Ishikawa (cell line): ENCODE data around the gene ACOT12.

Experiments
- EP300 ChIP-seq: IDR thresholded peaks from 2 replicates; pipeline ENCODE4 v1.6.1; 2012; ENCODE audit warnings: borderline replicate concordance
- NFIC ChIP-seq: IDR thresholded peaks from 2 replicates; pipeline ENCODE4 v1.6.1; 2012
- TAF1 ChIP-seq: IDR thresholded peaks from 2 replicates; pipeline ENCODE4 v1.6.1; 2012; ENCODE audit warnings: low read depth, mild to moderate bottlenecking
- TCF12 ChIP-seq: IDR thresholded peaks from 2 replicates; pipeline ENCODE4 v1.6.1; 2012; ENCODE audit warnings: low read depth
- YY1 ChIP-seq: IDR thresholded peaks from 2 replicates; pipeline ENCODE4 v1.6.1; 2012; ENCODE audit warnings: low read depth
- TF ChIP-seq, protein P1 (sequence below): IDR thresholded peaks from 2 replicates; pipeline ENCODE4 v1.6.1; 2012
- TF ChIP-seq, protein P2 (sequence below): IDR thresholded peaks from 2 replicates; pipeline ENCODE4 v1.6.1; 2012; ENCODE audit warnings: low read depth, mild to moderate bottlenecking

DNA sequence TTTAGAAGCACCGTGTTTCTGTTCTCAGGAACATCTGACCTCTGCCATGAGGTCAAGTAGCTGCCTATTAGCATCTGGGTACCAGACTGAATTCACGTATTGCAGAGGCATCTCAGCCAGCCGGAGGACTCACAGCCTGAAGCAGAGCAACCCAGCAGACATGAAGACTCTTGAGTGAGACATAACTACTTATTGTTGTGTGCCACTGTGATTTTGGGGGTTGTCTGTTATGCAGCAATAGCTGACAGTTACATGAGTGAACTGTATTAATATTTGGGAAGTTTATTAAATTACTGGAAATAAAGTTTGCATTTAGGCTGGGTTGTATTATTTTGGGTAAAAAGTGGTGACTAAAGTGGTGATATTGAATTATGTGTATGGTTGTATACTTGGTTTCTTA lies 1.3 kb upstream of the ACOT12 start:
- TF ChIP-seq, protein P1, sequence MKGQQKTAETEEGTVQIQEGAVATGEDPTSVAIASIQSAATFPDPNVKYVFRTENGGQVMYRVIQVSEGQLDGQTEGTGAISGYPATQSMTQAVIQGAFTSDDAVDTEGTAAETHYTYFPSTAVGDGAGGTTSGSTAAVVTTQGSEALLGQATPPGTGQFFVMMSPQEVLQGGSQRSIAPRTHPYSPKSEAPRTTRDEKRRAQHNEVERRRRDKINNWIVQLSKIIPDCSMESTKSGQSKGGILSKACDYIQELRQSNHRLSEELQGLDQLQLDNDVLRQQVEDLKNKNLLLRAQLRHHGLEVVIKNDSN, result no peak
- TF ChIP-seq YY1 (no peak), TAF1 (no peak), EP300 (no peak), TCF12 (no peak), NFIC (no peak)
- TF ChIP-seq, protein P2, sequence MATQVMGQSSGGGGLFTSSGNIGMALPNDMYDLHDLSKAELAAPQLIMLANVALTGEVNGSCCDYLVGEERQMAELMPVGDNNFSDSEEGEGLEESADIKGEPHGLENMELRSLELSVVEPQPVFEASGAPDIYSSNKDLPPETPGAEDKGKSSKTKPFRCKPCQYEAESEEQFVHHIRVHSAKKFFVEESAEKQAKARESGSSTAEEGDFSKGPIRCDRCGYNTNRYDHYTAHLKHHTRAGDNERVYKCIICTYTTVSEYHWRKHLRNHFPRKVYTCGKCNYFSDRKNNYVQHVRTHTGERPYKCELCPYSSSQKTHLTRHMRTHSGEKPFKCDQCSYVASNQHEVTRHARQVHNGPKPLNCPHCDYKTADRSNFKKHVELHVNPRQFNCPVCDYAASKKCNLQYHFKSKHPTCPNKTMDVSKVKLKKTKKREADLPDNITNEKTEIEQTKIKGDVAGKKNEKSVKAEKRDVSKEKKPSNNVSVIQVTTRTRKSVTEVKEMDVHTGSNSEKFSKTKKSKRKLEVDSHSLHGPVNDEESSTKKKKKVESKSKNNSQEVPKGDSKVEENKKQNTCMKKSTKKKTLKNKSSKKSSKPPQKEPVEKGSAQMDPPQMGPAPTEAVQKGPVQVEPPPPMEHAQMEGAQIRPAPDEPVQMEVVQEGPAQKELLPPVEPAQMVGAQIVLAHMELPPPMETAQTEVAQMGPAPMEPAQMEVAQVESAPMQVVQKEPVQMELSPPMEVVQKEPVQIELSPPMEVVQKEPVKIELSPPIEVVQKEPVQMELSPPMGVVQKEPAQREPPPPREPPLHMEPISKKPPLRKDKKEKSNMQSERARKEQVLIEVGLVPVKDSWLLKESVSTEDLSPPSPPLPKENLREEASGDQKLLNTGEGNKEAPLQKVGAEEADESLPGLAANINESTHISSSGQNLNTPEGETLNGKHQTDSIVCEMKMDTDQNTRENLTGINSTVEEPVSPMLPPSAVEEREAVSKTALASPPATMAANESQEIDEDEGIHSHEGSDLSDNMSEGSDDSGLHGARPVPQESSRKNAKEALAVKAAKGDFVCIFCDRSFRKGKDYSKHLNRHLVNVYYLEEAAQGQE, result no peak
